COR-L47 (cell line): ENCODE data around the gene KPNA1.
"Not testable (repeated sequence)": the region's sequence is repeated elsewhere in the genome, so short reads cannot be mapped to it uniquely, and the experiment has no call there.

Source experiments
- DNase-seq: peaks from one replicate; lab custom pipeline; 2025; lab: John Stamatoyannopoulos, UW

The KPNA1 gene

DNA sequence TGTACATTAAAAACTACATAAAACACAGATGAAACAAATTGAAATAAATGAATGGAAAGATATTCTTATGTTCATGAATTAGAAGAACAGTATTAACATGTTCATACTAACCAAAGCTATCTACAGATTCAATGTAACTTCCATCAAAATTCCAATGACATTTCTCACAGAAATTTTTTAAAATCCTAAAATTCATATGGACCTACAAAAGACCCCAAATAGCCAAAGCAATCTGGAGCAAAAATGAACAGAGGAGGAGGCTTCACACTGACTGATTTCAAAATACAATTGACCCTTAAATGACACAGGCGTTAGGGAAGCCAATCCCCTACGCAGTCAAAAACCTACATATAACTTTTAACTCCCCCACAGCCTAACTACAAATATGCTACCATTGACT is 39.4 kb downstream of the KPNA1 start:
- DNase-seq, result no peak

- no peak for DNase-seq
Measured at GRCh38 chr3:122469659-122470058, 45.1 kb downstream of the KPNA1 start.

DNA sequence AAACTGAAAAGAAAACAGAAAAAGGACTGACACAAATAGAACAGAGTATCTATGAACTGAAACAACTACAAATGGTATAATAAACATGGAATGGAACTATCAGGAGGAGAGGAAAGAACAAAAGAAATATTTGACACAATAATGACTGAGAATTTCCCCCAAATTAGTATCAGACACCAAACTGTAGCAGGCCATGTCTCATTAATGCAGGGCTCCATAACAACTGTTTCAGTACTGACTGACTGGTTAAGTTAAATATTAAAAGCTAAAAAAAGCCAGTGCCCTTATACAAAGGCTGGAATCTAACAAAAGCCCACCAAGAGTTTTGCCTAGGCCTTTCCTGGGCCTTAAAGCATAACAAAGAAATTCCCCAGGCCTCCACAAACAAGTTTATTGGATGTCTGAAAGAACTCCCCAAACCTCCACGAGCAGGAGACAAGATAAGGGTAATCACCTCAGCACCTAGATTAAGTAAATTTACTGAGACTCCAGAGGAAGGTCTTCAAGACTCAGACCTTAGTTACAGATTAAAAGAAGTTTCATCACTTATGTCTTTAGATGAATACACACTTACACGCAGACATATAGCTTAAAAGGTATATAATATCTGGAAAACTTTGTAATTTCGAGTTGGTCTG is 45.7 kb downstream of the KPNA1 start:
- DNase-seq, result no peak

GRCh38 chr3:122466701-122467240 is 48.0 kb downstream of the KPNA1 start:
- DNase-seq, result no peak

DNA sequence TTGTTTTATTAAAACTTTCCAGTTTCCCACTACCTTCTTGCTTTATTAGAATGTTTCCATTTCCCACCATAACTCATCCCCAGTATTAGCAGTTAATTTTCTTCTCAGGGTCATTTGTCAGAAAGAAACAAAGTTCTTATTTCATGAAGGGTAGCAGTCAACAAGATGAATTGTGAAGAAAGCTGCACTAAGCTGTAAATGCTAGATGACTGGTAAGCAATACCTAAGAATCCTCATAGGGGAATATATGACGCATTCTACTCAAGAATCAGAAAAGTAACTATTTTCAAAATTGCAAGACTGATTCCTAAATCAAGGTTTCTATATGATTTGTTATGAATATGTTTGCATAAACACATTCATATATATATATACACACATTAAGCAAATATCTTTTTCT is 50.1 kb downstream of the KPNA1 start:
- no peak for DNase-seq

GRCh38 chr3:122462406-122462805 is 52.3 kb downstream of the KPNA1 start:
- no peak for DNase-seq

GRCh38 chr3:122461806-122462205 is 52.9 kb downstream of the KPNA1 start:
- no peak for DNase-seq

DNA sequence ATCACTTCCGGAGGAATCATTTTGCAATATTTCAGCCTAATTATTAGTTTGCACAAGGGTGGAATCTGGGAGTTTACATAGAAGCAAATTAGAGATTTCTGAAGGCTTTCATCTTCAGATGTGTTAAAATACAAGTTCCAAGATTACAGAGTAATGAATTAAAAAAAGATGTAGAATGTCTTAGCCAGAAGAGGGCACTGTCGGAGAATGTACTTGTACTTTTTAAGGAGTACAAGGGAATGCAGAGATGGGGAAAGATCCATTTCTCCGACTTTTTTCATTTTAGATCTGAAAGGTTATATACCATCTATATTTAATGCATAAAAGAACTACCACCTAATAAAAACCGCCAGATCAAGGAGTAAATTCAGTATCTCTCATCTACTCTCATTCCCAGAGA is 55.7 kb downstream of the KPNA1 start:
- no peak for DNase-seq

- DNase-seq, result no peak
Measured at GRCh38 chr3:122457706-122458105, 57.0 kb downstream of the KPNA1 start.

- no peak for DNase-seq
Measured at GRCh38 chr3:122456074-122456473, 58.7 kb downstream of the KPNA1 start.

DNA sequence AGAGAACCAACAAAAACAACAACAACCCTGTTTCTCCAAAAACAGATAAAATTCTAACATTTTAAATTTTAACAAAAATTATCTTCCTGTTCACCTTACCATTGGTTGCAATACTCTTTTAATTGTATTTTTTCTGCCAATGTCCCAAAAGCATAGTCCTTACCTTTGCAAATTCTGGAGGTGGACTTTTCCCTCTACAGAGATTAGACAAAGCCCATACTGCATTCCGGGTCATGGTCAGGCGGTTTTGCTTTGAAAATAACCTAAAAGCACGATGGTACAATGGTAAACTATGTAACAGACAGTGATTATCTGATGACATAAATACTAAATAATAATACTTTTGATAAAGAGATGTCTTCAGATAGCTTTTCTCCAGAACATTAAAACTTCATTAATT is 63.4 kb downstream of the KPNA1 start:
- no peak for DNase-seq

DNA sequence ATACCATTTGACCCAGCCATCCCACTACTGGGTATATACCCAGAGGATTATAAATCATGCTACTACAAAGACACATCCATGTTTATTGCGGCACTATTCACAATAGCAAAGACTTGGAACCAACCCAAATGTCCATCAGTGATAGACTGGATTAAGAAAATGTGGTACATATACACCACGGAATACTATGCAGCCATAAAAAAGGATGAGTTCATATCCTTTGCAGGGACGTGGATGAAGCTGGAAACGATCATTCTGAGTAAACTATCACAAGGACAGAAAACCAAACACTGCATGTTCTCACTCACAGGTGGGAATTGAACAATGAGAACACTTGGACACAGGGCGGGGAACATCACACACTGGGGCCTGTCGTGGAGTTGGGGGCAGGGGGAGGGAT is 66.5 kb downstream of the KPNA1 start:
- DNase-seq, result not testable (repeated sequence)

GRCh38 chr3:122444491-122444887 is 70.2 kb downstream of the KPNA1 start:
- not testable (repeated sequence) for DNase-seq

DNA sequence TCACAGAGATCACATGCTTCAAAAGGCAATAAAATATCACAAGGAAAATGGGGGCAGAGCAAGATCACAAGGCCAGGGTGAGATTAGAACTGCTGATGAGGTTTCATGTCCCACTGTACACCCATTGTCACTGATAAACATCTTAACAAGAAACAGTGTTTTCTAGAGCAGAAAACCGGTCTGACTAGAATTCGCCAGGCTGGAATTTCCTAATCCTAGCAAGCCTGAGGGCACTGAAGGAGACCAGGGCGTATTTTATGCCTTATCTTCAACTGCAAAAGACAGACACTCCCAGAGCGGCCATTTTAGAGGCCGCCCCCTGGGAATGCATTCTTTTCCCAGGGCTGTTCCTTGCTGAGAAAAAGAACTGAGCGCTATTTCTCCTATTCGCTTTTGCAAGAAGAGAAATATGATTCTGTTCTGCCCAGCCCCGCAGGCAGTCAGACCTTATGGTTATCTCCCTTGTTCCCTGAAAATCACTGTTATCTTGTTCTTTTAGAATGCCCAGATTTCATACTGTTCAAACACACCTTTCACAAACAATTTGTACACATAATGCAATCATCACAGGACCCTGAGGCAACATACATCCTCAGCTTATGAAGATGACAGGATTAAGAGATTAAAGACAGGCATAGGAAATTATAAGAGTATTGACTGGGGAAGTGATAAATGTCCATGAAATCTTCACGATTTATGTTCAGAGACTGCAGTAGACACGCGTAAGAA is 70.8 kb downstream of the KPNA1 start:
- not testable (repeated sequence) for DNase-seq

- no peak for DNase-seq
Measured at GRCh38 chr3:122443090-122443489, 71.6 kb downstream of the KPNA1 start.

- no peak for DNase-seq
Measured at GRCh38 chr3:122435950-122436349, 78.8 kb downstream of the KPNA1 start.

DNA sequence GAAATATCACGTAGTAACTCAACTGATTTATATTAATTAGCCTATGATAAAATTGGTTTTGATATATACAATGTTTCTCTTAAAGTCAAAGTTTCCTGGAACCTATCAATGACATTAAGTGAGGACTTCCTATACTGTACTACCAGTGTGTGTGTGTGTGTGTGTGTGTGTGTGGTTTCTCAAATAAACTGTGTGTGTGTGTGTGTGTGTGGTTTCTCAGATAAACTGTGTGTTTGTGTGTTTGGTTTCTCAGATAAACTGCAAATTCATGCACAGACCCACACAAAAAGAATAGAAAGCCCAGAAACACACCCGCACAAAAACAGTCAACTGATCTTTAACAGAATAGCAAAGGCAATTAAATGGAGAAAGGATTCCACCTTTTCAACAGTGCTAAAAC is 84.4 kb downstream of the KPNA1 start:
- no peak for DNase-seq

DNA sequence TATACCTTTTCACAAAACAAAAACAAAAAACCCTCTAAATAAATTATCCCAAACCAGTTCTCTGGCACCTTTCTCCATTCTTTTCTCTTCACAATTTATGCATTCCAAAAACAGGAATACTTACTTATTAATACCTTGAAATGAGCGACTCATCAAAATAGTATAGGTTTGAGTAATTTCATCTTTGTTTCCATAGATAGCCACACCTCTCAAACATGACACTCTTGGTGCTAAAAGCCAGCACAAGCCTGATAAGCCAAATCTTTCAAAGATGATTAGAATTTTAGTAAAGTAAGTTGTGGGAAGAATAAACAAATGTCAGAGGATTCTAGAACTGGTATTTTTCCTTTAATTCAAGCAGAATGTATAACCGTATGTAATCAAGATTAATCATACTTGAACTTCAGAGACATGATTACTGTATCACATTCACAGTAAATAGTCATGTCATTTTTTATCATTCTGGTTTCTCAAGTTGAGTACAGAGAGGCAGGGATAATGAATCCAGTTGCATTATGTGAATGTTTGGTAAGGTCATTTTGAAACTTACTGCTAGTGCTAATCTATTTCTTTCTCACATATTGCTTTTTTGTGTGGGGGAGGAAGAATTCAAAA is 86.8 kb downstream of the KPNA1 start:
- no peak for DNase-seq

- DNase-seq, result no peak
Measured at GRCh38 chr3:122421836-122422235, 92.9 kb downstream of the KPNA1 start.

DNA sequence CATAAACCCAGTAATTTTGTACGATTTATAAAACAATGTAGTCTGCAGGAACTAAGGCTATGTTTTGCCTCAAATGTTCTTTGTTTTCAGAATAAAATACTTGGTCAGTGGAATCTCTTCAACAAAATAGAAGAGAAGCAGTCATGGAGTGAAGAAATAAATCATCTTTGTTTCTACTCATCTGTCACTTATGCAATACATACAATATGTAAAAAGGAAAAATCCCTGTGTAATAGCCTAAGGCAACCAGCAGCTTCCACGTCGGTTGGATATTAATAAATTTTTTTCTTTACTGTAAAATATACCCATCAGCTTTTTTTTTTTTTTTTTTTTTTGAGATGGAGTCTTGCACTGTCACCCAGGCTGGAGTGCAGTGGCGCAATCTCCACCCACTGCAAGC is 93.6 kb downstream of the KPNA1 start:
- DNase-seq, result no peak

- no peak for DNase-seq
Measured at GRCh38 chr3:122416966-122417365, 97.8 kb downstream of the KPNA1 start.

- DNase-seq, result no peak
Measured at GRCh38 chr3:122415762-122416654, 98.7 kb downstream of the KPNA1 start, which contains the start of gene WDR5B. WDR5B (minus strand) TSS chr3:122416062; CDS start chr3:122415528, 534 bp downstream.
